K562 (cell line): Measurements from ENCODE around the gene PEAR1. TPM values are rescaled to one million over a fixed set of nuclear protein-coding genes. Genes with fewer than 3 reads are reported as not detected.
A peak's percentile ranks its signal among the peaks of the same experiment; 100 is the strongest.

ENCODE experiments used
- CBFB ChIP-seq: sonication (generic); formaldehyde crosslinking; IDR thresholded peaks from 2 replicates; pipeline ENCODE4 v1.4.0; 2020; ENCODE audit warnings: mild to moderate bottlenecking, missing genetic modification reagents
- HCFC1 ChIP-seq: IDR thresholded peaks from 2 replicates; pipeline ENCODE4 v1.6.1; 2012; ENCODE audit warnings: low read depth, low read length, improper control_type of control experiment
- MAFK ChIP-seq: IDR thresholded peaks from 2 replicates; pipeline ENCODE4 v1.6.1; 2011; ENCODE audit warnings: low read length, improper control_type of control experiment
- MCM7 ChIP-seq, 2 experiments: fragments of 450-650 bp; IDR thresholded peaks; 2 replicates each; pipeline ENCODE4 v1.6.1; 2016 to 2018
- NR2C2 ChIP-seq, 2 experiments: fragments of 200-800 bp in 1 of 2; sonication (Bioruptor generic) in 1 of 2; sonication (generic) in 1 of 2; formaldehyde crosslinking in 1 of 2; IDR thresholded peaks; 2 replicates each; pipeline versions ENCODE4 v1.6.1 to v1.8.0; 2016 to 2022; ENCODE audit warnings: mild to moderate bottlenecking in 1 of 2, missing compliant biosample characterization in 1 of 2, missing genetic modification characterization in 1 of 2, missing genetic modification reagents in 1 of 2
- POLR2AphosphoS5 ChIP-seq: IDR thresholded peaks from 2 replicates; pipeline ENCODE4 v1.6.1; 2011; ENCODE audit warnings: mild to moderate bottlenecking, low read depth, low read length, moderate library complexity; ENCODE audit not compliant: control insufficient read depth, insufficient read depth
- RUNX1 ChIP-seq: sonication (generic); IDR thresholded peaks from 2 replicates; pipeline ENCODE4 v1.6.1; 2016; ENCODE audit warnings: antibody characterized with exemption, low read depth
- SETDB1 ChIP-seq: IDR thresholded peaks from one replicate; pipeline ENCODE4 v1.6.1; 2012; ENCODE audit warnings: low read length, control low read depth, inconsistent platforms
- SMARCA5 ChIP-seq: fragments of 450-650 bp; IDR thresholded peaks from 2 replicates; pipeline ENCODE4 v1.6.1; 2016
- STAT5B ChIP-seq: fragments of 250-450 bp; sonication (Bioruptor Pico); IDR thresholded peaks from 2 replicates; pipeline ENCODE4 v1.8.0; 2021; ENCODE audit warnings: mild to moderate bottlenecking, inconsistent platforms
- TCF3 ChIP-seq: sonication (generic); formaldehyde crosslinking; IDR thresholded peaks from 2 replicates; pipeline ENCODE4 v1.4.0; 2020; ENCODE audit warnings: mild to moderate bottlenecking, missing genetic modification reagents
- TFAM ChIP-seq: fragments of 250-450 bp; sonication (Bioruptor Pico); conservative IDR thresholded peaks from 2 replicates; pipeline ENCODE4 v1.5.0; 2021; ENCODE audit warnings: mild to moderate bottlenecking, moderate library complexity
- ZNF253 ChIP-seq: fragments of 250-450 bp; sonication (Bioruptor Pico); conservative IDR thresholded peaks from 2 replicates; pipeline ENCODE4 v1.6.1; 2021; ENCODE audit warnings: mild to moderate bottlenecking
- ZNF695 ChIP-seq: fragments of 450-650 bp; formaldehyde crosslinking; IDR thresholded peaks from 2 replicates; pipeline ENCODE4 v1.4.0; 2020; ENCODE audit warnings: mild to moderate bottlenecking, moderate library complexity
- polyA plus RNA-seq, 8 experiments: library from polyadenylated mRNA; depleted of rRNA in 4 of 8; stranded (reverse) in 5 of 8; unstranded in 3 of 8; fragments of >200 nt; fragmentation: Nextera tagmentation in 2 of 8; fragmentation: Illumina TruSeq in 1 of 8; extraction: Ambion mirVana in 2 of 8; extraction: Trizol in 1 of 8; gene quantifications; 2 replicates each; pipeline versions ENCODE4 v1.2.1 to v1.2.3, GENCODE V29; 2011 to 2014; ENCODE audit warnings: inconsistent platforms in 1 of 8, missing spikeins in 1 of 8
- total RNA-seq, 7 experiments: library from RNA; depleted of rRNA in 6 of 7; stranded (reverse); fragments of >200 nt in 6 of 7; fragmentation: Illumina TruSeq in 2 of 7; extraction: Trizol in 2 of 7; gene quantifications; 2 replicates each; pipeline versions ENCODE4 v1.2.1 to v1.2.3, GENCODE V29; 2011 to 2021; ENCODE audit warnings: low replicate concordance in 1 of 7
- TF ChIP-seq, protein P1 (sequence below): fragments of 250-450 bp; sonication (Bioruptor Pico); IDR thresholded peaks from 2 replicates; pipeline ENCODE4 v1.5.0; 2021
- TF ChIP-seq, protein P2 (sequence below): fragments of 450-650 bp; IDR thresholded peaks from one replicate; pipeline ENCODE4 v1.6.1; 2018; ENCODE audit warnings: mild to moderate bottlenecking, moderate library complexity; ENCODE audit not compliant: partially characterized antibody
- TF ChIP-seq, protein P3 (sequence below): sonication (generic); formaldehyde crosslinking; IDR thresholded peaks from 2 replicates; pipeline ENCODE4 v1.8.0; 2022; ENCODE audit warnings: mild to moderate bottlenecking, missing genetic modification reagents
- TF ChIP-seq, protein P4 (sequence below): fragments of 450-650 bp; conservative IDR thresholded peaks from 2 replicates; pipeline ENCODE4 v1.6.1; 2016; ENCODE audit warnings: missing genetic modification characterization, low read depth, mild to moderate bottlenecking, control low read depth, missing compliant biosample characterization
- TF ChIP-seq, protein P5 (sequence below): sonication (generic); formaldehyde crosslinking; IDR thresholded peaks from 2 replicates; pipeline ENCODE4 v1.8.1; 2023; ENCODE audit warnings: mild to moderate bottlenecking, missing genetic modification reagents

The PEAR1 gene
- total and polyA plus RNA-seq, 9 of the 15 experiments (the other 6 are each of a cell fraction or from before 2014, with no cell fraction given), result 0.87 to 13.9 (median 6.1) TPM

DNA sequence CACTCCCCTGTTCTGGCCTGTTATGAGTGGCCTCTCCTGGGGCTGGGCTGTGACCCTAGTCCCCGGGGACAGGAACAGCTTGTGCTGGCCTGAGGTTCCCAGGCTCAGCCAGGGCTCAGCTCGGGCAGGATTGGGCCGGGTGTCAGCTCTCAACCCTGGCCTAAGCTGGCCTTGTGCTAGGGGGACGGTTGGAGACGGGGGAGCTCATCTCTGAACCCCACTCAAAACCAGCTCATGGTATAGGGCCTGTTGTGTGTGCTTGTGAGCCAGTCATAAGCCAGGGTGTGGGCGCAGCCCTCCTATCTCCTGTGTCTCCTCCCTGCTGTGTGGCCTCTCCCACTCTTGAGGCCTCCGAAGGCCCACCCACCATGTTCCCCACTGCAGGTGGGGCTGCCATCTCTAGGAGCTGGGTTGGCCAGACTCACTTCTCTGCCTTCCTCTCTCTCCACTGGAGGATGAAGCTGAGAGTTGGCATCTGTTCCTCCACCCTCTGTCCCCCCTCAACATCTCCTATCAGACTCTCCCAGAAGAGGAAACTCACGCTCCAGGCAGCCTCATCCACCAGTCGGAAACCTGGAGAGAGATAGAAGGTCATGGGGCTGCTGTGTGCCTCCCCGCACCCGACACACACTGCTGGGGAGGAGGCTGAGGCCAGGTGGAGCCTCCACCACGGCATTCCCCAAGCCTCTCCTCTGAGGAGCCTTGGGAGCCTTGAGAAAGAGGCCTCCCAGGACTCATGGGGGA, 1.4 kb downstream of the PEAR1 start (continued):
- TF ChIP-seq POLR2AphosphoS5 (peak; percentile 69), MAFK (no peak; the same call in 1 of the 2 replicates), ZNF253 (CRISPR knock-in tag) (no peak), SETDB1 (no peak), RUNX1 (no peak), CBFB (CRISPR knock-in tag) (no peak), TFAM (CRISPR knock-in tag) (no peak), STAT5B (no peak), TCF3 (peak; percentile 89), HCFC1 (no peak), MCM7 (IDR thresholded peaks at IDR 0.05) (no peak), SMARCA5 (no peak), ZNF695 (CRISPR knock-in tag) (no peak), NR2C2 (CRISPR knock-in tag; IDR thresholded peaks at IDR 0.05) (no peak), NR2C2 (tag; IDR thresholded peaks at IDR 0.05) (no peak; the same call in 1 of the 2 replicates)
- TF ChIP-seq, protein P1, sequence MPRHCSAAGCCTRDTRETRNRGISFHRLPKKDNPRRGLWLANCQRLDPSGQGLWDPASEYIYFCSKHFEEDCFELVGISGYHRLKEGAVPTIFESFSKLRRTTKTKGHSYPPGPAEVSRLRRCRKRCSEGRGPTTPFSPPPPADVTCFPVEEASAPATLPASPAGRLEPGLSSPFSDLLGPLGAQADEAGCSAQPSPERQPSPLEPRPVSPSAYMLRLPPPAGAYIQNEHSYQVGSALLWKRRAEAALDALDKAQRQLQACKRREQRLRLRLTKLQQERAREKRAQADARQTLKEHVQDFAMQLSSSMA (CRISPR knock-in tag), result no peak
- TF ChIP-seq, protein P2, sequence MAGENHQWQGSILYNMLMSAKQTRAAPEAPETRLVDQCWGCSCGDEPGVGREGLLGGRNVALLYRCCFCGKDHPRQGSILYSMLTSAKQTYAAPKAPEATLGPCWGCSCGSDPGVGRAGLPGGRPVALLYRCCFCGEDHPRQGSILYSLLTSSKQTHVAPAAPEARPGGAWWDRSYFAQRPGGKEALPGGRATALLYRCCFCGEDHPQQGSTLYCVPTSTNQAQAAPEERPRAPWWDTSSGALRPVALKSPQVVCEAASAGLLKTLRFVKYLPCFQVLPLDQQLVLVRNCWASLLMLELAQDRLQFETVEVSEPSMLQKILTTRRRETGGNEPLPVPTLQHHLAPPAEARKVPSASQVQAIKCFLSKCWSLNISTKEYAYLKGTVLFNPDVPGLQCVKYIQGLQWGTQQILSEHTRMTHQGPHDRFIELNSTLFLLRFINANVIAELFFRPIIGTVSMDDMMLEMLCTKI, result no peak
- TF ChIP-seq, protein P3, sequence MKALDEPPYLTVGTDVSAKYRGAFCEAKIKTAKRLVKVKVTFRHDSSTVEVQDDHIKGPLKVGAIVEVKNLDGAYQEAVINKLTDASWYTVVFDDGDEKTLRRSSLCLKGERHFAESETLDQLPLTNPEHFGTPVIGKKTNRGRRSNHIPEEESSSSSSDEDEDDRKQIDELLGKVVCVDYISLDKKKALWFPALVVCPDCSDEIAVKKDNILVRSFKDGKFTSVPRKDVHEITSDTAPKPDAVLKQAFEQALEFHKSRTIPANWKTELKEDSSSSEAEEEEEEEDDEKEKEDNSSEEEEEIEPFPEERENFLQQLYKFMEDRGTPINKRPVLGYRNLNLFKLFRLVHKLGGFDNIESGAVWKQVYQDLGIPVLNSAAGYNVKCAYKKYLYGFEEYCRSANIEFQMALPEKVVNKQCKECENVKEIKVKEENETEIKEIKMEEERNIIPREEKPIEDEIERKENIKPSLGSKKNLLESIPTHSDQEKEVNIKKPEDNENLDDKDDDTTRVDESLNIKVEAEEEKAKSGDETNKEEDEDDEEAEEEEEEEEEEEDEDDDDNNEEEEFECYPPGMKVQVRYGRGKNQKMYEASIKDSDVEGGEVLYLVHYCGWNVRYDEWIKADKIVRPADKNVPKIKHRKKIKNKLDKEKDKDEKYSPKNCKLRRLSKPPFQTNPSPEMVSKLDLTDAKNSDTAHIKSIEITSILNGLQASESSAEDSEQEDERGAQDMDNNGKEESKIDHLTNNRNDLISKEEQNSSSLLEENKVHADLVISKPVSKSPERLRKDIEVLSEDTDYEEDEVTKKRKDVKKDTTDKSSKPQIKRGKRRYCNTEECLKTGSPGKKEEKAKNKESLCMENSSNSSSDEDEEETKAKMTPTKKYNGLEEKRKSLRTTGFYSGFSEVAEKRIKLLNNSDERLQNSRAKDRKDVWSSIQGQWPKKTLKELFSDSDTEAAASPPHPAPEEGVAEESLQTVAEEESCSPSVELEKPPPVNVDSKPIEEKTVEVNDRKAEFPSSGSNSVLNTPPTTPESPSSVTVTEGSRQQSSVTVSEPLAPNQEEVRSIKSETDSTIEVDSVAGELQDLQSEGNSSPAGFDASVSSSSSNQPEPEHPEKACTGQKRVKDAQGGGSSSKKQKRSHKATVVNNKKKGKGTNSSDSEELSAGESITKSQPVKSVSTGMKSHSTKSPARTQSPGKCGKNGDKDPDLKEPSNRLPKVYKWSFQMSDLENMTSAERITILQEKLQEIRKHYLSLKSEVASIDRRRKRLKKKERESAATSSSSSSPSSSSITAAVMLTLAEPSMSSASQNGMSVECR (CRISPR knock-in tag), result no peak
- TF ChIP-seq, protein P4, sequence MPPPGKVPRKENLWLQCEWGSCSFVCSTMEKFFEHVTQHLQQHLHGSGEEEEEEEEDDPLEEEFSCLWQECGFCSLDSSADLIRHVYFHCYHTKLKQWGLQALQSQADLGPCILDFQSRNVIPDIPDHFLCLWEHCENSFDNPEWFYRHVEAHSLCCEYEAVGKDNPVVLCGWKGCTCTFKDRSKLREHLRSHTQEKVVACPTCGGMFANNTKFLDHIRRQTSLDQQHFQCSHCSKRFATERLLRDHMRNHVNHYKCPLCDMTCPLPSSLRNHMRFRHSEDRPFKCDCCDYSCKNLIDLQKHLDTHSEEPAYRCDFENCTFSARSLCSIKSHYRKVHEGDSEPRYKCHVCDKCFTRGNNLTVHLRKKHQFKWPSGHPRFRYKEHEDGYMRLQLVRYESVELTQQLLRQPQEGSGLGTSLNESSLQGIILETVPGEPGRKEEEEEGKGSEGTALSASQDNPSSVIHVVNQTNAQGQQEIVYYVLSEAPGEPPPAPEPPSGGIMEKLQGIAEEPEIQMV (tag), result no peak
- TF ChIP-seq, protein P5, sequence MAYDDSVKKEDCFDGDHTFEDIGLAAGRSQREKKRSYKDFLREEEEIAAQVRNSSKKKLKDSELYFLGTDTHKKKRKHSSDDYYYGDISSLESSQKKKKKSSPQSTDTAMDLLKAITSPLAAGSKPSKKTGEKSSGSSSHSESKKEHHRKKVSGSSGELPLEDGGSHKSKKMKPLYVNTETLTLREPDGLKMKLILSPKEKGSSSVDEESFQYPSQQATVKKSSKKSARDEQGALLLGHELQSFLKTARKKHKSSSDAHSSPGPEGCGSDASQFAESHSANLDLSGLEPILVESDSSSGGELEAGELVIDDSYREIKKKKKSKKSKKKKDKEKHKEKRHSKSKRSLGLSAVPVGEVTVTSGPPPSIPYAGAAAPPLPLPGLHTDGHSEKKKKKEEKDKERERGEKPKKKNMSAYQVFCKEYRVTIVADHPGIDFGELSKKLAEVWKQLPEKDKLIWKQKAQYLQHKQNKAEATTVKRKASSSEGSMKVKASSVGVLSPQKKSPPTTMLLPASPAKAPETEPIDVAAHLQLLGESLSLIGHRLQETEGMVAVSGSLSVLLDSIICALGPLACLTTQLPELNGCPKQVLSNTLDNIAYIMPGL (CRISPR knock-in tag), result no peak
